ENCODE data around the gene EGLN3. TPM values are rescaled to one million over a fixed set of nuclear protein-coding genes. Genes with fewer than 3 reads are reported as not detected.

The EGLN3 gene
- total and polyA plus RNA-seq, 9 donors = 43.6 to 77.4 (median 61.5) TPM

- WGBS (ENCODE audit: insufficient coverage) = 92% methylated on average over 1 of the region's 1 CpG
Measured at GRCh38 chr14:33952541-33952940, 1.7 kb upstream of the EGLN3 start.

GRCh38 chr14:33951183-33951840 is 438 bp upstream of the EGLN3 start:
- Histone ChIP-seq H3K27me3 (ENCODE audit: control insufficient read depth, insufficient read depth, low read length) (peaks cover 14% of the 10 kb centered on the region), H3K4me1 (ENCODE audit: control insufficient read depth, insufficient read depth, low read length) (peaks cover 11% of the 10 kb centered on the region), H3K27ac (ENCODE audit: low read length) (peak overlapping the region; percentile 35), H3K9me3 (replicated peaks; ENCODE audit: control insufficient read depth, low read depth, low read length) (no peaks in the 10 kb centered on the region), H3K36me3 (ENCODE audit: control insufficient read depth, insufficient read depth, low read length) (no peaks in the 10 kb centered on the region), H3K4me3 (ENCODE audit: low read length) (peak overlapping the region; percentile 91)
- WGBS (ENCODE audit: insufficient coverage) = no CpG with 5 or more reads among the region's 11 CpGs
- DNase-seq = no peak

More at GRCh38 chr14:33952541-33952940, 1.7 kb upstream of the EGLN3 start:
- Histone ChIP-seq H3K27ac (ENCODE audit: low read length) (no peak overlapping the region), H3K4me1 (ENCODE audit: control insufficient read depth, insufficient read depth, low read length) (peaks cover 9% of the 10 kb centered on the region), H3K36me3 (ENCODE audit: control insufficient read depth, insufficient read depth, low read length) (no peaks in the 10 kb centered on the region), H3K4me3 (ENCODE audit: low read length) (no peak overlapping the region), H3K27me3 (ENCODE audit: control insufficient read depth, insufficient read depth, low read length) (peaks cover 14% of the 10 kb centered on the region), H3K9me3 (replicated peaks; ENCODE audit: control insufficient read depth, low read depth, low read length) (no peaks in the 10 kb centered on the region)
- no peak for DNase-seq

GRCh38 chr14:33949411-33949893 is 1.4 kb downstream of the EGLN3 start:
- DNase-seq = no peak
- Histone ChIP-seq H3K9me3 (replicated peaks; ENCODE audit: control insufficient read depth, low read depth, low read length) (no peaks in the 10 kb centered on the region), H3K27me3 (ENCODE audit: control insufficient read depth, insufficient read depth, low read length) (peaks cover 14% of the 10 kb centered on the region), H3K4me1 (ENCODE audit: control insufficient read depth, insufficient read depth, low read length) (peaks cover 16% of the 10 kb centered on the region), H3K4me3 (ENCODE audit: low read length) (peak overlapping the region; percentile 91), H3K27ac (ENCODE audit: low read length) (peak overlapping the region; percentile 66), H3K36me3 (ENCODE audit: control insufficient read depth, insufficient read depth, low read length) (no peaks in the 10 kb centered on the region)
- 39% methylated on average over 6 of the region's 9 CpGs for WGBS (ENCODE audit: insufficient coverage)

- no peak for DNase-seq
- peak overlapping the region; percentile 32 for H3K27ac ChIP-seq (ENCODE audit: low read length)
- WGBS (ENCODE audit: insufficient coverage) = 16% methylated on average over 3 of the region's 9 CpGs
- peak overlapping the region; percentile 91 for H3K4me3 ChIP-seq (ENCODE audit: low read length)
- H3K27me3 ChIP-seq (ENCODE audit: control insufficient read depth, insufficient read depth, low read length) = peaks cover 14% of the 10 kb centered on the region
- H3K9me3 ChIP-seq (replicated peaks; ENCODE audit: control insufficient read depth, low read depth, low read length) = no peaks in the 10 kb centered on the region
- peaks cover 13% of the 10 kb centered on the region for H3K4me1 ChIP-seq (ENCODE audit: control insufficient read depth, insufficient read depth, low read length)
- H3K36me3 ChIP-seq (ENCODE audit: control insufficient read depth, insufficient read depth, low read length) = no peaks in the 10 kb centered on the region
Measured at GRCh38 chr14:33948869-33949408, 1.9 kb downstream of the EGLN3 start.

DNA sequence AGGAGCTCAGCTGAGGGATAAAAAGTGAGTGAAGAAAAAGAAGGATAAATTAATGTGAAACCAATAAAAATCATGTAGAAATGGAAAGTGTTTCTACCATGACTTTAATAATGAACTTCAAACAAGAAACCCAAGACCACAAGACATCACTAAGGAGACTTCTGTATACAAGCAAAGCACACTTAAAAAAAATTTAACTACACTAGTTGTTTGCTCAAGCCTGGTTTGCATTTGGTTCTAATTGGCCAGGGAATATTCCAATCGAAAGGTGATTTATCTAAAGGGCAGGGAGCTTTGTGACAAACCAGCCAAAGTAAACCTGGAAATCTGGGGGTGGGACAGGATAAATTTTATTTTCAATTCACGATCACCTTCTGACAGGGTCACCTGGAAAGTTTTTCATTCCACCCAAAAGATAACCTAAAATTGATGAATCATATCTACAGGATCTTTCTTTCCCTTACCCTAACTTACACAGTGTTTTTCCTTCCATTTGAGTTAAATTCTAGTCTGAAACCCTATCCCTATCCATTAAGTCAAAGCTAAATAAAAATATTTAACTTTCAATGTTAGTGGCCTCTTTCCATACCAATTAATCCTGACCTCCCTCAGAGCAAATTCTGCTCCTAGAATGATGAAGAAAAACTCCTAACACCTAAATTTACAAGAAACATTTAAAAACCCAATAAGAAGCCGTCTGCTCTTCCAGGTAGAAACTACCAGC is 2.6 kb downstream of the EGLN3 start:
- no peak for DNase-seq
- no CpG with 5 or more reads among the region's 3 CpGs for WGBS (ENCODE audit: insufficient coverage)
- Histone ChIP-seq H3K9me3 (replicated peaks; ENCODE audit: control insufficient read depth, low read depth, low read length) (no peaks in the 10 kb centered on the region), H3K4me1 (ENCODE audit: control insufficient read depth, insufficient read depth, low read length) (peaks cover 15% of the 10 kb centered on the region), H3K36me3 (ENCODE audit: control insufficient read depth, insufficient read depth, low read length) (no peaks in the 10 kb centered on the region), H3K27ac (ENCODE audit: low read length) (peak overlapping the region; percentile 32), H3K4me3 (ENCODE audit: low read length) (peak overlapping the region; percentile 91), H3K27me3 (ENCODE audit: control insufficient read depth, insufficient read depth, low read length) (peaks cover 14% of the 10 kb centered on the region)

- Histone ChIP-seq H3K27ac (ENCODE audit: low read length) (peak overlapping the region; percentile 74), H3K9me3 (replicated peaks; ENCODE audit: control insufficient read depth, low read depth, low read length) (no peaks in the 10 kb centered on the region), H3K4me3 (ENCODE audit: low read length) (peak overlapping the region; percentile 9), H3K27me3 (ENCODE audit: control insufficient read depth, insufficient read depth, low read length) (peaks cover 12% of the 10 kb centered on the region), H3K36me3 (ENCODE audit: control insufficient read depth, insufficient read depth, low read length) (no peaks in the 10 kb centered on the region), H3K4me1 (ENCODE audit: control insufficient read depth, insufficient read depth, low read length) (peaks cover 19% of the 10 kb centered on the region)
- peak; percentile 91 for DNase-seq
- 45% methylated on average over 2 of the region's 5 CpGs for WGBS (ENCODE audit: insufficient coverage)
Measured at GRCh38 chr14:33946679-33947476, 4.0 kb downstream of the EGLN3 start.

DNA sequence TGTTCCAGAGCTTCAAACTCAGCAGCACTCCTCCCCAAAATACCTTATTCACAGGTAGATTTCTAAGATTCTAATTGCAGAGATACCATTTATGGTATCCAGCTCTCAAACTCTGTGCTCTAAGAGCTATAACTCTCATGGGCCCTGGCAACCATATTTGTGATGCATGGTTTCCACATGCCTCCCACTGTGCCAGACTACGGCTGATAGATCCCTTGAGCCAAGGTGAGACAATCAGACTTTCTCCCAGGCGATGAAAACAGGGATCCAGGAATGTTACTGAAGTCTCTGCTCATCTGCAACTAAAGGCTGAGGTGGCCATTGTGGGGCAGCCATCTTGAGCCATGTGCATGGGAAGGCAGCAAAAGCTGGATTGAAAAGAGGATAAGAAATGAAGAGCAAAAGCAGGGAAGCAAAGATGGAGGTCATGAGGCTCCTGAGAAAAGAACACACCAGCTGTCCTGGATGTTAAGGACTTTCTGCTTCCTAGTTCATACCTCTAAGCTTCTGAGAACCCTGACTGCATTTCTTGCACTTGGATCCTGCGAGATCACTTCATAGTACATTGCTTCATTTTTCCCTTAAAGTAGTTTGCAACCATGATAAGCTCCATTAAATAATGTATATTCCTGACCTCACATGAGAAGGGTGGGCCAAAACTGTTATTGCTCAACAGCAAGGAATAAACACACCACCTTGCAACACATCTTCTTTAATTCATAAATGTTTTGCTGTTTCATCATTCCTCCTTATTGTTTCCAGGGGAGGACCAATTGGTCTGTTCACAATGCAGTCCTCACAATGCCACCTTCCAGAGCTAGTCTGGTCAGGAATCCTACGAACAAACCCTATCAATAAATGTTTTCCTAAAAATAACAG is 5.4 kb downstream of the EGLN3 start:
- no peak overlapping the region for H3K4me3 ChIP-seq (ENCODE audit: low read length)
- H3K27me3 ChIP-seq (ENCODE audit: control insufficient read depth, insufficient read depth, low read length) = peaks cover 8% of the 10 kb centered on the region
- no peak overlapping the region for H3K27ac ChIP-seq (ENCODE audit: low read length)
- H3K4me1 ChIP-seq (ENCODE audit: control insufficient read depth, insufficient read depth, low read length) = peaks cover 21% of the 10 kb centered on the region
- no peaks in the 10 kb centered on the region for H3K36me3 ChIP-seq (ENCODE audit: control insufficient read depth, insufficient read depth, low read length)
- 100% methylated on average over 3 of the region's 4 CpGs for WGBS (ENCODE audit: insufficient coverage)
- no peak for DNase-seq
- no peaks in the 10 kb centered on the region for H3K9me3 ChIP-seq (replicated peaks; ENCODE audit: control insufficient read depth, low read depth, low read length)

- no peaks in the 10 kb centered on the region for H3K9me3 ChIP-seq (replicated peaks; ENCODE audit: control insufficient read depth, low read depth, low read length)
- 14% methylated on average over 1 of the region's 8 CpGs for WGBS (ENCODE audit: insufficient coverage)
- H3K27me3 ChIP-seq (ENCODE audit: control insufficient read depth, insufficient read depth, low read length) = no peaks in the 10 kb centered on the region
- no peak overlapping the region for H3K4me3 ChIP-seq (ENCODE audit: low read length)
- no peaks in the 10 kb centered on the region for H3K36me3 ChIP-seq (ENCODE audit: control insufficient read depth, insufficient read depth, low read length)
- DNase-seq = no peak
- H3K27ac ChIP-seq (ENCODE audit: low read length) = no peak overlapping the region
- peaks cover 23% of the 10 kb centered on the region for H3K4me1 ChIP-seq (ENCODE audit: control insufficient read depth, insufficient read depth, low read length)
Measured at GRCh38 chr14:33943096-33943883, 7.6 kb downstream of the EGLN3 start.

GRCh38 chr14:33941718-33942117 is 9.2 kb downstream of the EGLN3 start:
- WGBS (ENCODE audit: insufficient coverage) = 56% methylated on average over 2 of the region's 3 CpGs
- Histone ChIP-seq H3K4me3 (ENCODE audit: low read length) (no peak overlapping the region), H3K36me3 (ENCODE audit: control insufficient read depth, insufficient read depth, low read length) (no peaks in the 10 kb centered on the region), H3K27me3 (ENCODE audit: control insufficient read depth, insufficient read depth, low read length) (no peaks in the 10 kb centered on the region), H3K9me3 (replicated peaks; ENCODE audit: control insufficient read depth, low read depth, low read length) (no peaks in the 10 kb centered on the region), H3K27ac (ENCODE audit: low read length) (no peak overlapping the region), H3K4me1 (ENCODE audit: control insufficient read depth, insufficient read depth, low read length) (peaks cover 26% of the 10 kb centered on the region)
- no peak for DNase-seq

All from muscle of leg (tissue), 11 donors.